Measurements from ENCODE around the gene HOXB9.

The HOXB9 gene

GRCh38 chr17:48627118-48627597 lies 1.0 kb upstream of the HOXB9 start:
- no peak overlapping the region for H3K27ac ChIP-seq (replicated peaks)
- DNase-seq (ENCODE audit: low read depth in 1 of 2, low spot score in 1 of 2): no peak
- TF ChIP-seq SPI1 (IDR thresholded peaks at IDR 0.05; ENCODE audit: borderline replicate concordance, low read depth): no peak
- TF ChIP-seq GABPA (IDR thresholded peaks at IDR 0.05; ENCODE audit: low read depth): no peak
- TF ChIP-seq CTCF (IDR thresholded peaks at IDR 0.05; ENCODE audit: insufficient read depth, low read length): no peak
- TF ChIP-seq REST (IDR thresholded peaks at IDR 0.05; ENCODE audit: insufficient replicate concordance, low read depth): no peak
- TF ChIP-seq POLR2AphosphoS5 (IDR thresholded peaks at IDR 0.05; ENCODE audit: low read depth): no peak
- H3K4me3 ChIP-seq (replicated peaks; ENCODE audit: insufficient read depth, low read length): no peak overlapping the region
- peaks cover 81% of the 10 kb centered on the region for H3K27me3 ChIP-seq (ENCODE audit: insufficient read depth, poor library complexity, severe bottlenecking)

- Histone ChIP-seq H3K27me3 (ENCODE audit: insufficient read depth, poor library complexity, severe bottlenecking) (peaks cover 80% of the 10 kb centered on the region), H3K27ac (replicated peaks) (no peak overlapping the region), H3K4me3 (replicated peaks; ENCODE audit: insufficient read depth, low read length) (no peak overlapping the region)
- no peak for TF ChIP-seq CTCF (IDR thresholded peaks at IDR 0.05; ENCODE audit: insufficient read depth, low read length)
- DNase-seq (ENCODE audit: low read depth in 1 of 2, low spot score in 1 of 2): peak in 1 of 2 experiments; percentile 6
Observed at GRCh38 chr17:48625495-48626244, 488 bp downstream of the HOXB9 start.

GRCh38 chr17:48624544-48625494 lies 1.3 kb downstream of the HOXB9 start:
- Histone ChIP-seq H3K27me3 (ENCODE audit: insufficient read depth, poor library complexity, severe bottlenecking) (peaks cover 84% of the 10 kb centered on the region), H3K4me3 (replicated peaks; ENCODE audit: insufficient read depth, low read length) (no peak overlapping the region)

More at GRCh38 chr17:48624544-48625494, 1.3 kb downstream of the HOXB9 start:
- TF ChIP-seq GABPA (IDR thresholded peaks at IDR 0.05; ENCODE audit: low read depth): no peak
- TF ChIP-seq SPI1 (IDR thresholded peaks at IDR 0.05; ENCODE audit: borderline replicate concordance, low read depth): no peak
- no peak for TF ChIP-seq CTCF (IDR thresholded peaks at IDR 0.05; ENCODE audit: insufficient read depth, low read length)
- DNase-seq (ENCODE audit: low read depth in 1 of 2, low spot score in 1 of 2): no peak
- no peak overlapping the region for H3K27ac ChIP-seq (replicated peaks)
